ENCODE data around the gene BLACAT1.
"Not testable (repeated sequence)": the region's sequence is repeated elsewhere in the genome, so short reads cannot be mapped to it uniquely, and the experiment has no call there.

BLACAT1 gene

GRCh38 chr1:205406252-205406651, 49.6 kb downstream of the BLACAT1 start:
- DNase-seq: not testable (repeated sequence)

Measured in DMS153 (cell line).